Measurements from ENCODE around the gene CCNY. TPM values are rescaled to one million over a fixed set of nuclear protein-coding genes. Genes with fewer than 3 reads are reported as not detected.

The CCNY gene
- total and polyA plus RNA-seq, 8 donors = 60.9 to 87.6 (median 81.7) TPM

GRCh38 chr10:35432781-35433338, 96.6 kb downstream of the CCNY start:
- DNase-seq = no peak

GRCh38 chr10:35433851-35434426, 97.6 kb downstream of the CCNY start:
- peaks cover 0 to 5% of the 10 kb centered on the region in 2 donors for H3K9me3 ChIP-seq
- intact Hi-C loops (cut with DNase I) = no loop called here
- no peak overlapping the region for H3K4me3 ChIP-seq
- no peak for DNase-seq
- peak overlapping the region in 1 of 2 donors; percentile 14 for H3K27ac ChIP-seq
- H3K4me1 ChIP-seq = peaks cover 3 to 22% of the 10 kb centered on the region in 2 donors
- ATAC-seq = peak; percentile 79
- no peaks in the 10 kb centered on the region for H3K36me3 ChIP-seq
- H3K27me3 ChIP-seq = no peaks in the 10 kb centered on the region
- TF ChIP-seq CTCF (IDR thresholded peaks at IDR 0.05) = no peak

More at GRCh38 chr10:35432781-35433338, 96.6 kb downstream of the CCNY start:
- Histone ChIP-seq H3K27ac (no peak overlapping the region), H3K27me3 (no peaks in the 10 kb centered on the region), H3K36me3 (no peaks in the 10 kb centered on the region), H3K4me1 (peaks cover 3 to 29% of the 10 kb centered on the region in 2 donors), H3K4me3 (no peak overlapping the region), H3K9me3 (no peaks in the 10 kb centered on the region)
- TF ChIP-seq CTCF (IDR thresholded peaks at IDR 0.05) = no peak
- ATAC-seq = no peak
- intact Hi-C loops (cut with DNase I) = no loop called here

GRCh38 chr10:35434533-35434932, 98.2 kb downstream of the CCNY start:
- Histone ChIP-seq H3K27me3 (no peaks in the 10 kb centered on the region), H3K36me3 (no peaks in the 10 kb centered on the region), H3K4me1 (peaks cover 3 to 22% of the 10 kb centered on the region in 2 donors), H3K9me3 (peaks cover 0 to 9% of the 10 kb centered on the region in 2 donors), H3K4me3 (no peak overlapping the region), H3K27ac (no peak overlapping the region)
- TF ChIP-seq CTCF (IDR thresholded peaks at IDR 0.05) = no peak
- DNase-seq (no peak), ATAC-seq (no peak)
- intact Hi-C loops (cut with DNase I) = no loop called here

GRCh38 chr10:35435824-35436223, 99.5 kb downstream of the CCNY start:
- ATAC-seq = peak; percentile 32
- TF ChIP-seq CTCF (IDR thresholded peaks at IDR 0.05) = no peak
- peaks cover 3 to 22% of the 10 kb centered on the region in 2 donors for H3K4me1 ChIP-seq

GRCh38 chr10:35437829-35438228, 101.5 kb downstream of the CCNY start:
- no peak for TF ChIP-seq CTCF (IDR thresholded peaks at IDR 0.05)
- H3K9me3 ChIP-seq = peaks cover 0 to 13% of the 10 kb centered on the region in 2 donors
- H3K4me1 ChIP-seq = peaks cover 3 to 22% of the 10 kb centered on the region in 2 donors
- H3K27me3 ChIP-seq = no peaks in the 10 kb centered on the region
- no peak overlapping the region for H3K4me3 ChIP-seq
- DNase-seq (no peak), ATAC-seq (no peak)
- no peaks in the 10 kb centered on the region for H3K36me3 ChIP-seq
- intact Hi-C loops (cut with DNase I) = no loop called here
- H3K27ac ChIP-seq = no peak overlapping the region

More at GRCh38 chr10:35435824-35436223, 99.5 kb downstream of the CCNY start:
- Histone ChIP-seq H3K27ac (peak overlapping the region in 1 of 2 donors; percentile 75), H3K9me3 (peaks cover 0 to 9% of the 10 kb centered on the region in 2 donors), H3K4me3 (no peak overlapping the region), H3K27me3 (no peaks in the 10 kb centered on the region), H3K36me3 (no peaks in the 10 kb centered on the region)
- intact Hi-C loops (cut with DNase I) = no loop called here
- peak in 2 of 4 donors; percentile 47 to 79 for DNase-seq
